GM12878 (cell line): Measurements from ENCODE around the gene CTSC.

ENCODE experiments used
- CTCF ChIP-seq, 3 experiments: IDR thresholded peaks in 2 of 3; conservative IDR thresholded peaks in 1 of 3; 2 replicates each; pipeline ENCODE4 v1.5.1; 2011; ENCODE audit warnings: low read depth in 3 of 3, low read length in 3 of 3, mild to moderate bottlenecking in 3 of 3, control low read depth in 2 of 3, moderate library complexity in 2 of 3, inconsistent platforms in 1 of 3, mixed read lengths in 1 of 3; ENCODE audit not compliant: control insufficient read depth in 2 of 3, insufficient read depth in 1 of 3; ENCODE audit errors: extremely low read depth in 1 of 3
- EZH2 ChIP-seq: IDR thresholded peaks from 2 replicates; pipeline ENCODE4 v1.6.1; 2012; ENCODE audit warnings: low read depth, mild to moderate bottlenecking, control low read depth, inconsistent platforms, low read length, borderline replicate concordance; ENCODE audit not compliant: control insufficient read depth
- FOS ChIP-seq: IDR thresholded peaks from 3 replicates; pipeline ENCODE4 v1.6.1; 2011; ENCODE audit warnings: borderline replicate concordance; ENCODE audit not compliant: insufficient read length; ENCODE audit errors: extremely low read depth
- FOXM1 ChIP-seq: IDR thresholded peaks from 2 replicates; pipeline ENCODE4 v1.6.1; 2012; ENCODE audit warnings: low read depth, mild to moderate bottlenecking, inconsistent platforms, low read length, moderate library complexity
- MAX ChIP-seq: IDR thresholded peaks from 2 replicates; pipeline ENCODE4 v1.6.1; 2012; ENCODE audit warnings: low read depth, low read length, improper control_type of control experiment
- MXI1 ChIP-seq: fragments of 150-350 bp; IDR thresholded peaks from 2 replicates; pipeline ENCODE4 v1.6.1; 2011; ENCODE audit warnings: low read depth, mild to moderate bottlenecking, inconsistent platforms, low read length, improper control_type of control experiment
- POLR2A ChIP-seq: IDR thresholded peaks from 2 replicates; pipeline ENCODE4 v1.6.1; 2011; ENCODE audit warnings: low read depth, mild to moderate bottlenecking, low read length
- SMAD1 ChIP-seq: fragments of 450-650 bp; IDR thresholded peaks from 2 replicates; pipeline ENCODE4 v1.6.1; 2018; ENCODE audit warnings: mild to moderate bottlenecking, low read depth; ENCODE audit not compliant: partially characterized antibody

- TF ChIP-seq CTCF (IDR thresholded peaks at IDR 0.05 in 2 of 3, conservative IDR thresholded peaks at IDR 0.05 in 1 of 3; ENCODE audit: control insufficient read depth in 2 of 3, extremely low read depth in 1 of 3, insufficient read depth in 1 of 3, low read depth in 3 of 3, low read length in 3 of 3) (no peak), FOXM1 (no peak), FOS (no peak), POLR2A (no peak), SMAD1 (no peak), MAX (no peak), EZH2 (no peak), MXI1 (no peak)
Measured at GRCh38 chr11:88308576-88308975, 29.0 kb downstream of the CTSC start.
